ENCODE measurements around the gene TTC38. TPM values are rescaled to one million over a fixed set of nuclear protein-coding genes. Genes with fewer than 3 reads are reported as not detected.
A peak's percentile ranks its signal among the peaks of the same experiment; 100 is the strongest.

TTC38 gene
- total and polyA plus RNA-seq, 8 donors: 26.8 to 36.0 (median 33.5) TPM

DNA sequence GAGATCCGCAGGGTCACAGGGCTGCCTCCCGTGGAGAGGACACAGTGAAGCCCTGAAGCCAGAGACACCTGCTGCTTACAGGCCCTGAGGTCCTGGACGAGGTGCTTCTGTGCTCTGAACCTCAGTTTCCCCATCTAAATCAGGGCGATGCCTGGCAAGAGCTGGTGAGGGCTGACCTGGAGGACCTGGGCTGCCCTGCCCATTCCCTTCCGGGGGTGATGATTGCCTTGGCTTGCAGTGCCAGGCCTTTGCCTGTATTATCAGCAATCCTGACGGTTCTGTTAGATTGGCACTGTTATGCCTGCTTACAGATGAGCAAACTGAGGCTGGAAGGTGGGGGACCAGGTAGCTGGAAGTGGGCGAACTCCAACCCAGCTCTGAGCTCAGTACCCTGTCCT is 21.0 kb downstream of the TTC38 start:
- TF ChIP-seq, protein P1, sequence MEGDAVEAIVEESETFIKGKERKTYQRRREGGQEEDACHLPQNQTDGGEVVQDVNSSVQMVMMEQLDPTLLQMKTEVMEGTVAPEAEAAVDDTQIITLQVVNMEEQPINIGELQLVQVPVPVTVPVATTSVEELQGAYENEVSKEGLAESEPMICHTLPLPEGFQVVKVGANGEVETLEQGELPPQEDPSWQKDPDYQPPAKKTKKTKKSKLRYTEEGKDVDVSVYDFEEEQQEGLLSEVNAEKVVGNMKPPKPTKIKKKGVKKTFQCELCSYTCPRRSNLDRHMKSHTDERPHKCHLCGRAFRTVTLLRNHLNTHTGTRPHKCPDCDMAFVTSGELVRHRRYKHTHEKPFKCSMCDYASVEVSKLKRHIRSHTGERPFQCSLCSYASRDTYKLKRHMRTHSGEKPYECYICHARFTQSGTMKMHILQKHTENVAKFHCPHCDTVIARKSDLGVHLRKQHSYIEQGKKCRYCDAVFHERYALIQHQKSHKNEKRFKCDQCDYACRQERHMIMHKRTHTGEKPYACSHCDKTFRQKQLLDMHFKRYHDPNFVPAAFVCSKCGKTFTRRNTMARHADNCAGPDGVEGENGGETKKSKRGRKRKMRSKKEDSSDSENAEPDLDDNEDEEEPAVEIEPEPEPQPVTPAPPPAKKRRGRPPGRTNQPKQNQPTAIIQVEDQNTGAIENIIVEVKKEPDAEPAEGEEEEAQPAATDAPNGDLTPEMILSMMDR (IDR thresholded peaks at IDR 0.05): no peak
- intact Hi-C loops (cut with DNase I): no loop called here
- Histone ChIP-seq H3K4me3 (peak overlapping the region in 1 of 2 donors; percentile 28), H3K36me3 (peaks cover 0 to 87% of the 10 kb centered on the region in 2 donors), H3K27me3 (no peaks in the 10 kb centered on the region), H3K4me1 (peaks cover 0 to 34% of the 10 kb centered on the region in 2 donors), H3K27ac (peak overlapping the region in 1 of 2 donors; percentile 78), H3K9me3 (peaks cover 0 to 7% of the 10 kb centered on the region in 2 donors)
- ATAC-seq (no peak), DNase-seq (no peak)

DNA sequence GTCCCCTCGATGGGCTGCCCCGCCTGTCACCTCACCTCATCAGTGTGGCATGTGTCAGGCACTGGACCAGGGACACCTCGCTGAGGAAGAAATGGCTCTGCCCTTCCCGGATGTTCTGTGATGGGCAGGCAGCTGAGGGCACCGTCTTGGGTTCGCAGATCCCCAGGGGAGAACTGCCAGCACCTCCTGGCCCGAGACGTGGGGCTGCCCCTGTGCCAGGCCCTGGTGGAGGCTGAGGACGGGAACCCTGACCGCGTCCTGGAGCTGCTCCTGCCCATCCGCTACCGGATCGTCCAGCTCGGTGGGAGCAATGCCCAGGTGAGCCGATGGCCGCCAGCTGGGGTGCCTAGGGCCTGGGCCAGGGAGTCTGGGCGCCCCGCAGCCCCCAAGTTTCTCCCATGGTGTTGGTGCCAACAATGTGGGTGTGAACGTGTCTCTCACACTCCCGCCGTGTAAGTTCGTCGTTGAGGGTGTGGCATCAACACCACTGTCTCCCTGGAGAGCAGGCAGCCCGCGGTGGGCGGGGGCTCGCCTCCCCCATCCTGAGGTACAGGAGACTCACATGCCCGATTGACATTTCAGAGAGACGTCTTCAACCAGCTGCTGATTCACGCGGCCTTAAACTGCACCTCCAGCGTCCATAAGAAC is 21.6 kb downstream of the TTC38 start:
- Histone ChIP-seq H3K4me3 (no peak overlapping the region), H3K27ac (no peak overlapping the region), H3K36me3 (peaks cover 0 to 82% of the 10 kb centered on the region in 2 donors), H3K9me3 (peaks cover 0 to 7% of the 10 kb centered on the region in 2 donors), H3K4me1 (peaks cover 0 to 36% of the 10 kb centered on the region in 2 donors), H3K27me3 (no peaks in the 10 kb centered on the region)
- TF ChIP-seq, protein P1 (IDR thresholded peaks at IDR 0.05): no peak
- intact Hi-C loops (cut with DNase I): no loop called here
- ATAC-seq (no peak), DNase-seq (no peak)

DNA sequence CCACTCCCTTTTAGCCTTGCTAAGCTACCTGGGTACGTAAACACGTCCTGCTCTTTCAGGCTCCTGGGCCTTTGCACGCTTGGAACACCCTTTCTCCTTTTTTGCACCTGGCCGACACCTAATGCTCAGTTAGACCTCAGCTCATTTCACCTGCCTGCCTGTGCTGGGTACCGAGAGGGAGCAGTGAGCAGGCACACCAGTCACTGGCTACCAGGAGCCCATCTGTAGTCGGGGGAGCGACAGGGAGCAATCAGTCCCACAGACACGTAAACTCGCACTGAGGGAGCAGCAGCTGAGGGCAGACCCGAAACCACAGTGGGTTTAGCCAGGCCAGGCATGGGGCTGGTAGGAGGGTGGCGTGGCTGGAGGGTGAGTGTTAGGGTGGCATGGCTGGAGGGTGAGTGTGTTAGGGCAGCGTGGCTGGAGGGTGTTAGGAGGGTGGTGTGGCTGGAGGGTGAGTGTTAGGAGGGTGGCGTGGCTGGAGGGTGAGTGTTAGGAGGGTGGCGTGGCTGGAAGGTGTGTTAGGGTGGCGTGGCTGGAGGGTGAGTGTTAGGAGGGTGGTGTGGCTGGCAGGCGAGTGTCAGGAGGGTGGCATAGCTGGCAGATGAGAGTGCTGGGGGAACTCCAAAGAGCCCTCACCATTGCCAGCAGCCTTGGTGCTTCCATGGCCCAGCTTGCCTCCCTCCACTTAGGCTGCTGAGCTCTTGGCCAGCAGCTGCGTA is 22.5 kb downstream of the TTC38 start:
- Histone ChIP-seq H3K4me3 (no peak overlapping the region), H3K9me3 (peaks cover 0 to 7% of the 10 kb centered on the region in 2 donors), H3K4me1 (peaks cover 0 to 41% of the 10 kb centered on the region in 2 donors), H3K27ac (no peak overlapping the region), H3K36me3 (peaks cover 0 to 73% of the 10 kb centered on the region in 2 donors), H3K27me3 (no peaks in the 10 kb centered on the region)
- no peak for DNase-seq
- TF ChIP-seq, protein P1 (IDR thresholded peaks at IDR 0.05): no peak
- intact Hi-C loops (cut with DNase I): no loop called here
- no peak for ATAC-seq

DNA sequence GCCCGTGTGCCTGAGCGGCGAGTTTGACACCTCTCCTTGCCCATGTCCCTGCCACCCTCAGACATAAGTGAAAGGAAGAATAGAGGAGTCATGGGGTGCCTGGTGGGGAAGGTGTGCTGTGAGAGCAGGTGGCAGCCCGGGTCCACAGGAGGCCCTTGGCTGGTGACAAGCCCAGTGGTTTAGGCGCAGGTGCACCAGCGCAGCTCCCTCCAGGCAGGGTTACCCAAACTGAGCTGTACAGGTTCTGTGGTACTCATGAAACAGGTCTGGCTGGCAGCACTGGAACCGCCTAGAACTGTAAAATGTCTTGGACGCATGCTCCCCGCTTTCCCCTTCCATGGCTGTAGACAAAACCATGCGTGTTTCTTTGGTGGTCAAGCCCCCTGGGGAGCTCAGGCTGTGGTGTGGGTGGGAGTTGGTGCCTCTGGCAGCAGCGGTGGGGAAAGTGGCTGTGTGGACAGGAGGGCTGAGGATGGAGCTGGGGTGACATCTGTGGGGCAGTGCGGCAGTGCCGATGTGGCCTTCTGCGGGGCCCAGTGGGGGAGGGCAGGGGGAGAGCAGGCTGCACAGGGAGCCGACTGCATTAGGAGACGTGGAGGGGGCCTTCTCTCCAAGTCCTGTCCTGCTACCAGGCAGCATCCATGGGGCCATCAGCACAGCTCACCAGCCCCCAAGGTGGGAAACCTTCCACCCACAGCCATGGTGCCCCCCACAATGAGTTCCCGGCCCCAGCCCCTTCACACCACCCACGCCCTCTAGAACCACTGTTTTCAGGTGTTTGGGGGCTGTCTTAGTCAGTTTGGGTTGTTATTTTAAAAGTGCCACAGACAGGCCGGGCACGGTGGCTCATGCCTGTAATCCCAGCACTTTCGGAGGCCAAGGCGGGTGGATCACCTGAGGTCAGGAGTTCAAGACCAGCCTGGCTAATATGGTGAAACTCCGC is 23.3 kb downstream of the TTC38 start:
- Histone ChIP-seq H3K36me3 (peaks cover 0 to 65% of the 10 kb centered on the region in 2 donors), H3K27me3 (no peaks in the 10 kb centered on the region), H3K27ac (no peak overlapping the region), H3K4me1 (peaks cover 0 to 49% of the 10 kb centered on the region in 2 donors), H3K9me3 (peaks cover 0 to 7% of the 10 kb centered on the region in 2 donors), H3K4me3 (no peak overlapping the region)
- TF ChIP-seq, protein P1 (IDR thresholded peaks at IDR 0.05): no peak
- intact Hi-C loops (cut with DNase I): no loop called here
- no peak for DNase-seq
- no peak for ATAC-seq

All from left lung (tissue), 10 donors.